Colonic mucosa (tissue), 4 donors: ENCODE measurements around the gene GLTP. TPM values are rescaled to one million over a fixed set of nuclear protein-coding genes. Genes with fewer than 3 reads are reported as not detected.

ENCODE experiments used
- DNase-seq: peaks from one replicate; pipeline ENCODE4 v3.0.0-alpha.2; 2020
- H3K27ac ChIP-seq: fragments of 200-600 bp; one replicate; pipeline ENCODE4 v1.8.0; 2021
- H3K27me3 ChIP-seq: fragments of 200-600 bp; one replicate; pipeline ENCODE4 v1.8.0; 2021
- H3K36me3 ChIP-seq: fragments of 200-600 bp; one replicate; pipeline ENCODE4 v1.8.0; 2021
- H3K4me1 ChIP-seq: fragments of 200-600 bp; one replicate; pipeline ENCODE4 v1.8.0; 2021; ENCODE audit warnings: mild to moderate bottlenecking
- H3K4me3 ChIP-seq: fragments of 200-600 bp; one replicate; pipeline ENCODE4 v1.8.0; 2021
- H3K9ac ChIP-seq, 2 donors: one replicate each; pipeline ENCODE4 v1.7.0; 2013; ENCODE audit warnings: control low read depth in 2 of 2, low read depth in 2 of 2, low read length in 2 of 2
- H3K9me3 ChIP-seq: fragments of 200-600 bp; one replicate; pipeline ENCODE4 v1.8.0; 2021
- CTCF ChIP-seq: fragments of 200-600 bp; IDR thresholded peaks from one replicate; pipeline ENCODE4 v1.8.0; 2022; ENCODE audit warnings: antibody characterized with exemption, mild to moderate bottlenecking
- intact Hi-C: fragments of 100-400 bp; cut with DNase I; formaldehyde crosslinking; loops from one replicate; pipeline ENCODE4 v1.14.1; 2022
- total RNA-seq, 2 donors: library from RNA; stranded (reverse); fragmentation: NEBNext Ultra II Directional in 1 of 2; extraction: Animal tissue kit (Norgen Biotek cat#: 25700) in 1 of 2; gene quantifications; one replicate each; pipeline ENCODE4 v1.2.1, GENCODE V29; 2021
- donor health status: healthy.
- donor health status: DM: no; HTN: no; CAD: no.
- donor health status: DM: no; HTN: no; CAD: no.

Gene GLTP
- total RNA-seq, 2 donors from 2014 or later, result 72.0 to 76.3 TPM

GRCh38 chr12:109926016-109926415 lies 45.7 kb upstream of the GLTP start:
- no peaks in the 10 kb centered on the region for H3K27me3 ChIP-seq
- no peaks in the 10 kb centered on the region for H3K36me3 ChIP-seq
- no peaks in the 10 kb centered on the region for H3K4me1 ChIP-seq
- DNase-seq, result no peak
- no peak overlapping the region for H3K9ac ChIP-seq
- no peaks in the 10 kb centered on the region for H3K9me3 ChIP-seq
- intact Hi-C loops, result no loop called here
- no peak overlapping the region for H3K4me3 ChIP-seq
- H3K27ac ChIP-seq, result no peak overlapping the region
- no peak for TF ChIP-seq CTCF

GRCh38 chr12:109925185-109925840 lies 45.0 kb upstream of the GLTP start:
- Histone ChIP-seq H3K4me1 (no peaks in the 10 kb centered on the region), H3K9me3 (no peaks in the 10 kb centered on the region), H3K36me3 (no peaks in the 10 kb centered on the region), H3K9ac (no peak overlapping the region), H3K27ac (no peak overlapping the region), H3K4me3 (no peak overlapping the region), H3K27me3 (no peaks in the 10 kb centered on the region)
- no peak for TF ChIP-seq CTCF
- intact Hi-C loops, result no loop called here
- DNase-seq, result no peak

GRCh38 chr12:109923481-109924245 lies 43.3 kb upstream of the GLTP start:
- H3K27ac ChIP-seq, result no peak overlapping the region
- H3K27me3 ChIP-seq, result no peaks in the 10 kb centered on the region
- intact Hi-C loops, result no loop called here
- H3K4me1 ChIP-seq, result no peaks in the 10 kb centered on the region
- H3K36me3 ChIP-seq, result no peaks in the 10 kb centered on the region
- no peak overlapping the region for H3K4me3 ChIP-seq
- H3K9ac ChIP-seq, result no peak overlapping the region
- H3K9me3 ChIP-seq, result no peaks in the 10 kb centered on the region
- DNase-seq, result no peak
- TF ChIP-seq CTCF, result no peak

GRCh38 chr12:109923038-109923437 lies 42.7 kb upstream of the GLTP start:
- Histone ChIP-seq H3K36me3 (no peaks in the 10 kb centered on the region), H3K9ac (no peak overlapping the region), H3K4me1 (no peaks in the 10 kb centered on the region), H3K4me3 (no peak overlapping the region), H3K27me3 (no peaks in the 10 kb centered on the region), H3K27ac (no peak overlapping the region), H3K9me3 (no peaks in the 10 kb centered on the region)
- no peak for DNase-seq
- no peak for TF ChIP-seq CTCF
- intact Hi-C loops, result no loop called here

GRCh38 chr12:109921982-109922381 lies 41.6 kb upstream of the GLTP start:
- Histone ChIP-seq H3K36me3 (peaks cover 7% of the 10 kb centered on the region), H3K9ac (no peak overlapping the region), H3K4me1 (no peaks in the 10 kb centered on the region), H3K9me3 (no peaks in the 10 kb centered on the region), H3K27ac (no peak overlapping the region), H3K27me3 (no peaks in the 10 kb centered on the region), H3K4me3 (no peak overlapping the region)
- no peak for DNase-seq
- intact Hi-C loops, result no loop called here
- no peak for TF ChIP-seq CTCF
